Peyer's patch (tissue), 4 donors: ENCODE data around the gene ERICH6.

ENCODE experiments used
- CTCF ChIP-seq, 6 experiments: fragments of 450-650 bp in 4 of 6; fragments of 200-600 bp in 2 of 6; sonication (generic) in 1 of 6; IDR thresholded peaks; one replicate each; pipeline ENCODE4 v1.5.1; 2017 to 2019; ENCODE audit warnings: antibody characterized with exemption in 6 of 6, mild to moderate bottlenecking in 3 of 6, moderate library complexity in 1 of 6
- POLR2A ChIP-seq, 2 donors: fragments of 450-650 bp; IDR thresholded peaks; one replicate each; pipeline ENCODE4 v1.5.1; 2017; ENCODE audit warnings: antibody characterized with exemption in 2 of 2, mild to moderate bottlenecking in 2 of 2, moderate library complexity in 2 of 2

GRCh38 chr3:150742679-150743078 lies 39.0 kb upstream of the ERICH6 start:
- no peak for TF ChIP-seq CTCF (IDR thresholded peaks at IDR 0.05)
- no peak for TF ChIP-seq POLR2A (IDR thresholded peaks at IDR 0.05)
